Endothelial cell of umbilical vein (primary cell): ENCODE data around the gene RGS1. TPM values are rescaled to one million over a fixed set of nuclear protein-coding genes. Genes with fewer than 3 reads are reported as not detected.

Experiments used
- BruUV-seq: library from RNA; stranded (reverse); fragments of 400-500 nt; replicated peaks from 2 replicates; lab custom pipeline; 2021; lab: Mats Ljungman, UMichigan
- CTCF ChIA-PET: fragments of 300-600, 350-600 bp; sonication (Branson Sonifier 250); formaldehyde crosslinking; loops from one replicate; lab custom pipeline; 2021; ENCODE audit warnings: antibody characterized with exemption, inconsistent platforms; lab: Charles Lee
- POLR2A ChIA-PET: fragments of 300-600, 350-600 bp; sonication (Branson Sonifier 250); formaldehyde crosslinking; loops from one replicate; lab custom pipeline; 2021; ENCODE audit warnings: antibody characterized with exemption, inconsistent platforms; lab: Charles Lee
- DNase-seq: peaks from one replicate; pipeline ENCODE4 v3.0.0-alpha.2; 2011; ENCODE audit warnings: low read depth, low spot score
- FAIRE-seq: peaks from 2 replicates; lab custom pipeline; 2011; peaks lifted over from hg19 to GRCh38; lab: Jason Lieb, UNC
- H2AFZ ChIP-seq: 2 replicates; pipeline ENCODE4 v1.6.0; 2012; ENCODE audit warnings: low read depth, low read length, control low read depth, inconsistent platforms
- H3K27ac ChIP-seq: 2 replicates; pipeline ENCODE4 v1.5.1; 2011; ENCODE audit warnings: low read depth, mild to moderate bottlenecking, control low read depth, low read length, moderate library complexity; ENCODE audit not compliant: insufficient read depth
- H3K27me3 ChIP-seq, 2 experiments: 2 replicates each; pipeline versions ENCODE4 v1.6.0 to v1.6.1; 2011; ENCODE audit warnings: low read length in 2 of 2, mixed read lengths in 1 of 2; ENCODE audit not compliant: control insufficient read depth in 2 of 2, insufficient read depth in 2 of 2
- H3K36me3 ChIP-seq, 2 experiments: 2 replicates in 1 of 2; 3 replicates in 1 of 2; pipeline ENCODE4 v1.5.1; 2011; ENCODE audit warnings: low read length in 2 of 2, mild to moderate bottlenecking in 1 of 2, moderate library complexity in 1 of 2; ENCODE audit not compliant: control insufficient read depth in 2 of 2, insufficient read depth in 2 of 2; ENCODE audit errors: extremely low read depth in 1 of 2
- H3K4me1 ChIP-seq: 3 replicates; pipeline ENCODE4 v1.5.1; 2011; ENCODE audit warnings: mild to moderate bottlenecking, low read length; ENCODE audit not compliant: control insufficient read depth, insufficient read depth; ENCODE audit errors: extremely low read depth
- H3K4me2 ChIP-seq: 2 replicates; pipeline ENCODE4 v1.6.1; 2011; ENCODE audit warnings: low read length, control low read depth, mixed read lengths; ENCODE audit not compliant: insufficient read depth
- H3K4me3 ChIP-seq, 3 experiments: fragments of 200-600 bp in 1 of 3; sonication (generic), shearing (Covaris generic) in 1 of 3; replicated peaks in 1 of 3; 2 replicates each; pipeline ENCODE4 v1.5.1; 2011 to 2016; ENCODE audit warnings: control low read depth in 3 of 3, low read length in 3 of 3, mild to moderate bottlenecking in 2 of 3, inconsistent platforms in 1 of 3, low read depth in 1 of 3, moderate library complexity in 1 of 3; ENCODE audit not compliant: insufficient read depth in 1 of 3
- H3K79me2 ChIP-seq: 2 replicates; pipeline ENCODE4 v1.6.0; 2012; ENCODE audit warnings: low read length, inconsistent platforms; ENCODE audit not compliant: control insufficient read depth, insufficient read depth
- H3K9ac ChIP-seq: replicated peaks from 2 replicates; pipeline ENCODE3; 2011; ENCODE audit warnings: low read length, control low read depth; ENCODE audit not compliant: insufficient read depth; ENCODE audit errors: extremely low read depth
- H3K9me1 ChIP-seq: replicated peaks from 3 replicates; pipeline ENCODE4 v1.6.0; 2011; ENCODE audit warnings: mild to moderate bottlenecking, low read length; ENCODE audit not compliant: control insufficient read depth, insufficient read depth; ENCODE audit errors: extremely low read depth
- H3K9me3 ChIP-seq: replicated peaks from 2 replicates; pipeline ENCODE4 v1.5.1; 2012; ENCODE audit warnings: low read length, inconsistent platforms; ENCODE audit not compliant: control insufficient read depth, insufficient read depth
- H4K20me1 ChIP-seq: replicated peaks from 2 replicates; pipeline ENCODE3; 2011; ENCODE audit warnings: mild to moderate bottlenecking, low read length; ENCODE audit not compliant: control insufficient read depth, insufficient read depth; ENCODE audit errors: extremely low read depth
- EZH2 ChIP-seq: IDR thresholded peaks from 2 replicates; pipeline ENCODE4 v1.6.1; 2012; ENCODE audit warnings: borderline replicate concordance, low read depth, mild to moderate bottlenecking, moderate library complexity, low read length, inconsistent platforms; ENCODE audit not compliant: severe bottlenecking
- FOS ChIP-seq: IDR thresholded peaks from 2 replicates; pipeline ENCODE4 v1.6.1; 2011; ENCODE audit warnings: mild to moderate bottlenecking, low read length, moderate library complexity, borderline replicate concordance; ENCODE audit not compliant: insufficient read depth
- GATA2 ChIP-seq: IDR thresholded peaks from 2 replicates; pipeline ENCODE4 v1.7.0; 2011; ENCODE audit warnings: low read depth, mild to moderate bottlenecking, moderate library complexity, mixed read lengths, low read length; ENCODE audit not compliant: insufficient read length, insufficient read depth
- JUN ChIP-seq: IDR thresholded peaks from 2 replicates; pipeline ENCODE4 v1.6.1; 2011; ENCODE audit warnings: borderline replicate concordance, low read depth; ENCODE audit not compliant: insufficient read length, insufficient read depth
- MYC ChIP-seq: IDR thresholded peaks from one replicate; pipeline ENCODE4 v1.6.1; 2011; ENCODE audit warnings: mild to moderate bottlenecking, low read depth, low read length
- POLR2A ChIP-seq: IDR thresholded peaks from 2 replicates; pipeline ENCODE4 v1.6.1; 2012; ENCODE audit warnings: low read depth, mild to moderate bottlenecking, control low read depth, low read length
- POLR2AphosphoS5 ChIP-seq: IDR thresholded peaks from 2 replicates; pipeline ENCODE4 v1.6.1; 2012; ENCODE audit warnings: low read depth, mild to moderate bottlenecking, control low read depth, low read length, moderate library complexity; ENCODE audit not compliant: insufficient read depth
- dilution Hi-C: fragments of 300-500 bp; cut with MboI; formaldehyde crosslinking; loops from one replicate; pipeline ENCODE4 v1.15.0; 2019; ENCODE audit warnings: low sequenced_read_pairs; ENCODE audit not compliant: extremely low pct_ligation_motif_present
- intact Hi-C: fragments of 100-400 bp; cut with micrococcal nuclease; formaldehyde crosslinking; loops from one replicate; pipeline ENCODE4 v1.10.0; 2022
- polyA plus RNA-seq, 4 experiments: library from polyadenylated mRNA; depleted of rRNA in 3 of 4; stranded (reverse) in 3 of 4; unstranded in 1 of 4; fragments of >200 nt; gene quantifications; 2 replicates each; pipeline versions ENCODE4 v1.2.1 to v1.2.3, GENCODE V29; 2011 to 2012; ENCODE audit warnings: missing spikeins in 1 of 4
- total RNA-seq: library from RNA; stranded (reverse); gene quantifications from 2 replicates; pipeline ENCODE4 v1.2.3, GENCODE V29; 2021
- TF ChIP-seq, protein P1 (sequence below), 2 donors: IDR thresholded peaks; 1 replicate in 1 of 2; 2 replicates in 1 of 2; pipeline ENCODE4 v1.5.1; 2011; ENCODE audit warnings: low read length in 2 of 2, mild to moderate bottlenecking in 2 of 2, moderate library complexity in 2 of 2, control low read depth in 1 of 2, inconsistent platforms in 1 of 2, low read depth in 1 of 2; ENCODE audit not compliant: insufficient read depth in 1 of 2; ENCODE audit errors: extremely low read depth in 1 of 2
- TF ChIP-seq, protein P2 (sequence below): IDR thresholded peaks from 2 replicates; pipeline ENCODE4 v1.6.1; 2011; ENCODE audit not compliant: insufficient read depth, insufficient read length

RGS1 gene
- total and polyA plus RNA-seq, 2 donors (not counting 3 experiments of a cell fraction or from before 2014, with no cell fraction given) = not detected

DNA sequence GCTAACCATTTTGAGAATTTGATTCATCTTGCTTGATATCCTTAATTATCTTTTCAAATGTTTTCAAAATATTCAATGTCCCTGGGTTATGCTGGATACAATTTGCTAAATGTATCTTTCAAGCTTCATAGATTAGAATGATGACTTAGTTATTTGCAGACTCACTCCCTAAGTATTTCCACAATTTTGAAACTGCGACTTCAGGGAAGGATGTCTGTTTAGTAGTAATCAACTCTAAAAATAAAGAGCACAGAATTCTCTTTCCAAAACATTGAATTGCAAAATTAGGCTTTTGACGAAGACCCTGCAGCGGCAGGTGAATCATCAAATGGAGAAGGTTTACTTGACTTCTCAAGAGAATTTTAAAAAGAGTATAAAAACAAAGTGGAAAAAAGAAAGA lies 14.2 kb downstream of the RGS1 start:
- Histone ChIP-seq H4K20me1 (no peaks in the 10 kb centered on the region), H3K27me3 (no peaks in the 10 kb centered on the region), H3K4me2 (no peak overlapping the region), H3K4me3 (no peak overlapping the region), H3K9ac (no peak overlapping the region), H3K9me3 (no peaks in the 10 kb centered on the region), H2AFZ (no peak overlapping the region), H3K27ac (no peak overlapping the region), H3K36me3 (no peaks in the 10 kb centered on the region), H3K79me2 (no peaks in the 10 kb centered on the region), H3K4me1 (peaks cover 6% of the 10 kb centered on the region), H3K9me1 (no peaks in the 10 kb centered on the region)
- no peak for FAIRE-seq
- POLR2A ChIA-PET = no interaction called here
- no peak for TF ChIP-seq FOS
- TF ChIP-seq, protein P1, sequence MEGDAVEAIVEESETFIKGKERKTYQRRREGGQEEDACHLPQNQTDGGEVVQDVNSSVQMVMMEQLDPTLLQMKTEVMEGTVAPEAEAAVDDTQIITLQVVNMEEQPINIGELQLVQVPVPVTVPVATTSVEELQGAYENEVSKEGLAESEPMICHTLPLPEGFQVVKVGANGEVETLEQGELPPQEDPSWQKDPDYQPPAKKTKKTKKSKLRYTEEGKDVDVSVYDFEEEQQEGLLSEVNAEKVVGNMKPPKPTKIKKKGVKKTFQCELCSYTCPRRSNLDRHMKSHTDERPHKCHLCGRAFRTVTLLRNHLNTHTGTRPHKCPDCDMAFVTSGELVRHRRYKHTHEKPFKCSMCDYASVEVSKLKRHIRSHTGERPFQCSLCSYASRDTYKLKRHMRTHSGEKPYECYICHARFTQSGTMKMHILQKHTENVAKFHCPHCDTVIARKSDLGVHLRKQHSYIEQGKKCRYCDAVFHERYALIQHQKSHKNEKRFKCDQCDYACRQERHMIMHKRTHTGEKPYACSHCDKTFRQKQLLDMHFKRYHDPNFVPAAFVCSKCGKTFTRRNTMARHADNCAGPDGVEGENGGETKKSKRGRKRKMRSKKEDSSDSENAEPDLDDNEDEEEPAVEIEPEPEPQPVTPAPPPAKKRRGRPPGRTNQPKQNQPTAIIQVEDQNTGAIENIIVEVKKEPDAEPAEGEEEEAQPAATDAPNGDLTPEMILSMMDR (IDR thresholded peaks at IDR 0.05; ENCODE audit: extremely low read depth in 1 of 2, insufficient read depth in 1 of 2, low read depth in 1 of 2, low read length in 2 of 2) = no peak
- no peak for TF ChIP-seq EZH2
- TF ChIP-seq GATA2 = no peak
- dilution Hi-C loops = loop anchor here (25.0 kb wide), 1 partner anchor 103 kb away; no protein-coding TSS in a partner anchor
- intact Hi-C loops = loop anchor here (10.0 kb wide), 1 partner anchor 425 kb away; no protein-coding TSS in a partner anchor
- no peak for DNase-seq
- CTCF ChIA-PET = no interaction called here
- BruUV-seq = no TSS peak

DNA sequence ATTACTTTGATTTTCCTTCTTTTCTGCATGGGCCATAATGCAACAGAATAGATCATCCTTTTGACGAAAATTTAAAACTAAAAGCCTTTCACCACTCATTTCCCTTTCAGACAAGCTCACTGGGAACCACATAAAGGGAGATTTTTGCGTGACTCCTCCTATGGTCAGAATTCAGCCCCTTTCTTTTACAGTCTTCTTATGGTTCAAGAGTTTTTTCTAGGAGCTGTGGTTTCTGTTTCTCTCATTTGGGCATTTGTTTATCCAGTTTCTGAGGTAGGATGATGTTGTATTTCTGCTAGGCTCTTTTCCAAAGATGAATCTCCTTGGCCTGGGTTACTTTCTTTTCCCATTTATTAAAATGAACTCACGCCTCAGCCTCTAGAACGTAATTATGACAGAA lies 16.9 kb downstream of the RGS1 start:
- Histone ChIP-seq H2AFZ (no peak overlapping the region), H3K4me2 (peak overlapping the region; percentile 15)

More for the DNA sequence above, 16.9 kb downstream of the RGS1 start:
- H3K79me2 ChIP-seq = no peaks in the 10 kb centered on the region
- DNase-seq = no peak
- H3K4me1 ChIP-seq = peaks cover 6% of the 10 kb centered on the region
- POLR2A ChIA-PET = no interaction called here
- dilution Hi-C loops = loop anchor here (25.0 kb wide), 1 partner anchor 105 kb away; no protein-coding TSS in a partner anchor
- H3K27ac ChIP-seq = no peak overlapping the region
- H3K36me3 ChIP-seq = no peaks in the 10 kb centered on the region
- H3K9me3 ChIP-seq = no peaks in the 10 kb centered on the region
- no TSS peak for BruUV-seq
- no peak for FAIRE-seq
- H3K4me3 ChIP-seq = no peak overlapping the region
- no peaks in the 10 kb centered on the region for H3K27me3 ChIP-seq
- CTCF ChIA-PET = interaction anchor here (0.6 to 2.9 kb wide), 5 partner anchors 13 to 427 kb away, joined by 3 to 11 read pairs (median 4); no protein-coding TSS in a partner anchor
- no peak overlapping the region for H3K9ac ChIP-seq
- no peaks in the 10 kb centered on the region for H4K20me1 ChIP-seq
- H3K9me1 ChIP-seq = no peaks in the 10 kb centered on the region
- TF ChIP-seq, protein P1 (IDR thresholded peaks at IDR 0.05; ENCODE audit: extremely low read depth in 1 of 2, insufficient read depth in 1 of 2, low read depth in 1 of 2, low read length in 2 of 2) = no peak
- TF ChIP-seq POLR2AphosphoS5 (no peak), POLR2A (no peak), GATA2 (no peak), JUN (no peak), MYC (no peak), FOS (no peak), EZH2 (no peak)
- TF ChIP-seq, protein P2, sequence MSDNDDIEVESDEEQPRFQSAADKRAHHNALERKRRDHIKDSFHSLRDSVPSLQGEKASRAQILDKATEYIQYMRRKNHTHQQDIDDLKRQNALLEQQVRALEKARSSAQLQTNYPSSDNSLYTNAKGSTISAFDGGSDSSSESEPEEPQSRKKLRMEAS = no peak
- intact Hi-C loops = no loop called here
